Mesendoderm (in vitro differentiated cells): ENCODE measurements around the gene PXMP4.

Experiments
- DNase-seq: peaks from one replicate; pipeline ENCODE4 v3.0.0; 2013
- H2AK5ac ChIP-seq: 2 replicates; pipeline ENCODE4 v1.6.1; 2013; ENCODE audit warnings: low read length, inconsistent platforms
- H2BK120ac ChIP-seq: 2 replicates; pipeline ENCODE4 v1.6.1; 2013; ENCODE audit warnings: low read depth, mild to moderate bottlenecking, low read length, moderate library complexity, mixed read lengths
- H2BK15ac ChIP-seq: replicated peaks from 2 replicates; pipeline ENCODE4 v1.6.1; 2013; ENCODE audit warnings: low read depth, mild to moderate bottlenecking, moderate library complexity
- H2BK5ac ChIP-seq: 2 replicates; pipeline ENCODE4 v1.6.1; 2013; ENCODE audit warnings: low read length, inconsistent platforms
- H3K18ac ChIP-seq: 2 replicates; pipeline ENCODE4 v1.6.1; 2013; ENCODE audit warnings: mild to moderate bottlenecking, low read length, mixed read lengths
- H3K23ac ChIP-seq: one replicate; pipeline ENCODE4 v1.6.1; 2013; ENCODE audit warnings: low read length
- H3K27ac ChIP-seq: 2 replicates; pipeline ENCODE4 v1.5.1; 2013; ENCODE audit warnings: low read depth, mild to moderate bottlenecking, inconsistent platforms, low read length, moderate library complexity
- H3K27me3 ChIP-seq: 2 replicates; pipeline ENCODE4 v1.6.1; 2013; ENCODE audit warnings: low read length, control low read depth, mild to moderate bottlenecking, inconsistent platforms; ENCODE audit not compliant: insufficient read depth, poor library complexity
- H3K36me3 ChIP-seq: 2 replicates; pipeline ENCODE4 v1.6.1; 2013; ENCODE audit warnings: low read length, inconsistent platforms; ENCODE audit not compliant: control insufficient read depth, insufficient read depth
- H3K4ac ChIP-seq: one replicate; pipeline ENCODE4 v1.6.1; 2013; ENCODE audit warnings: low read depth, mild to moderate bottlenecking, low read length, moderate library complexity
- H3K4me1 ChIP-seq: 2 replicates; pipeline ENCODE4 v1.6.1; 2013; ENCODE audit warnings: low read depth, low read length, inconsistent platforms; ENCODE audit not compliant: control insufficient read depth
- H3K4me2 ChIP-seq: 2 replicates; pipeline ENCODE4 v1.6.1; 2013; ENCODE audit warnings: low read length
- H3K4me3 ChIP-seq: 2 replicates; pipeline ENCODE4 v1.5.1; 2013; ENCODE audit warnings: mild to moderate bottlenecking, low read length
- H3K56ac ChIP-seq: one replicate; pipeline ENCODE4 v1.6.1; 2013; ENCODE audit warnings: low read length
- H3K79me1 ChIP-seq: 2 replicates; pipeline ENCODE4 v1.6.1; 2013; ENCODE audit warnings: low read length, inconsistent platforms
- H3K79me2 ChIP-seq: 2 replicates; pipeline ENCODE4 v1.6.1; 2013; ENCODE audit warnings: mild to moderate bottlenecking, low read length; ENCODE audit not compliant: control insufficient read depth, insufficient read depth
- H3K9ac ChIP-seq: 2 replicates; pipeline ENCODE4 v1.6.1; 2013; ENCODE audit warnings: low read length, inconsistent platforms
- H4K5ac ChIP-seq: one replicate; pipeline ENCODE4 v1.6.1; 2013; ENCODE audit warnings: low read length
- H4K8ac ChIP-seq: one replicate; pipeline ENCODE4 v1.6.1; 2013; ENCODE audit warnings: low read depth, mild to moderate bottlenecking, control low read depth, low read length, moderate library complexity
- WGBS: extraction: QIAGEN DNeasy Blood & Tissue Kit; methylation state at CpG from one replicate; pipeline ENCODE4 v1.1.7; 2013; ENCODE audit warnings: low lambda C conversion rate, missing lambda C conversion rate; ENCODE audit not compliant: insufficient coverage; ENCODE audit errors: extremely low coverage; 5-methylcytosine and 5-hydroxymethylcytosine counted together

Gene PXMP4

DNA sequence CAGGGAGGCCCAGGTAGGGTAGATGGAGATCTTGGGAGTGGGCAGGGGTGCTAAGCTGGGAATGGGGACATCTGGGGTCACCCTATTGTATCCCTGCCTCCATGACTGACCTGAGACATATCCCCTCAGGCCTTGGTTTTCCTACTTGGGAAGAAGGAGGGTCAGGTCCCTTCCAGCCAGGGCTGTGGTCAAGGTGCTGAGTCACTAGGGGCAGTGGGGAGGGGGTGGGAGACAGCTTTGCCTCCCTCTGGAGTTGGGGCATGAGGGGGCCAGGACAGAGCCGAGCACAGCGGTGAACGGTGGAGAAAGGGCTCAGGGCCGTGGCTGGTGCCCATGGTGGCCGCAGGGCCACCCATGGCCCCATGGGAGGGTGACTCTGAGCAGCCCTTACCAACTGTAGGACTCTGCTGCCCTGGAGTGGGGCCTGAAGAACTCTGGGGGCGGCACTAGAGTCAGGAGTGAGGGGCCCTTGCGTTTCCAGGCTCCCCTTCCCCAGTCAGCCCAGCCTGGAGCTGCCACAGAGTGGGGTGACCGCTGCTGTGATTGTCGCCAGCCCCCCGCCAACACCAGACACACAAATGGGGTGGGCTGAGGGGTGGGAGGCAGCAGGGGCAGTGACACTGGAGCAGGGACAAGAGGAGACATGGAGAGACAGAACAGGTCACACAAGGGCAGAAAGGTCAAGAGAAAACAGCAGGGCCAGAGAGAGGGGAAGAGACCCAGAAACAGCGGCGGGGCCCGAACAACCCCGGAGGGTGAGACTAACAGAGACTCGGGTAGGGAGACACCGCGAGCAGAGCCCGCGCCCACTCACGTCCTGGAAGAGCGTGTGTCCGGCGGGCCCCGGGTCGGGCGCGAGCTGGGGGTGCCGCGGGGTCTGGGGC, 46.5 kb downstream of the PXMP4 start:
- Histone ChIP-seq H3K4me2 (peak overlapping the region; percentile 87), H2BK5ac (peak overlapping the region; percentile 45), H3K79me1 (peaks cover 8% of the 10 kb centered on the region), H3K9ac (peak overlapping the region; percentile 93), H3K4ac (peak overlapping the region; percentile 74), H3K36me3 (peaks cover 6% of the 10 kb centered on the region), H3K56ac (peak overlapping the region; percentile 94), H4K5ac (no peak overlapping the region), H3K4me1 (peaks cover 10% of the 10 kb centered on the region), H2BK15ac (no peak overlapping the region), H3K27ac (peak overlapping the region; percentile 33), H3K79me2 (peaks cover 2% of the 10 kb centered on the region), H3K4me3 (peak overlapping the region; percentile 80), H3K23ac (peak overlapping the region; percentile 57), H3K18ac (peak overlapping the region; percentile 60), H2AK5ac (peak overlapping the region; percentile 90), H2BK120ac (no peak overlapping the region), H3K27me3 (no peaks in the 10 kb centered on the region), H4K8ac (no peak overlapping the region)
- no CpG with 5 or more reads among the region's 29 CpGs for WGBS
- DNase-seq: no peak

- no peak overlapping the region for H2BK120ac ChIP-seq
- H4K5ac ChIP-seq: no peak overlapping the region
- peak overlapping the region; percentile 45 for H2BK5ac ChIP-seq
- peak overlapping the region; percentile 80 for H3K4me3 ChIP-seq
- peak overlapping the region; percentile 4 for H3K4ac ChIP-seq
- DNase-seq: no peak
- no peak overlapping the region for H4K8ac ChIP-seq
- H2AK5ac ChIP-seq: peak overlapping the region; percentile 90
- peak overlapping the region; percentile 57 for H3K23ac ChIP-seq
- peak overlapping the region; percentile 87 for H3K4me2 ChIP-seq
- H3K27me3 ChIP-seq: no peaks in the 10 kb centered on the region
- WGBS: no CpG with 5 or more reads among the region's 4 CpGs
- peaks cover 2% of the 10 kb centered on the region for H3K79me2 ChIP-seq
- peak overlapping the region; percentile 93 for H3K9ac ChIP-seq
- H2BK15ac ChIP-seq: no peak overlapping the region
- H3K18ac ChIP-seq: peak overlapping the region; percentile 60
- H3K79me1 ChIP-seq: peaks cover 8% of the 10 kb centered on the region
- H3K4me1 ChIP-seq: peaks cover 10% of the 10 kb centered on the region
- no peak overlapping the region for H3K27ac ChIP-seq
- H3K56ac ChIP-seq: peak overlapping the region; percentile 94
- peaks cover 8% of the 10 kb centered on the region for H3K36me3 ChIP-seq
Observed at GRCh38 chr20:33673114-33673409, 47.0 kb downstream of the PXMP4 start.

DNA sequence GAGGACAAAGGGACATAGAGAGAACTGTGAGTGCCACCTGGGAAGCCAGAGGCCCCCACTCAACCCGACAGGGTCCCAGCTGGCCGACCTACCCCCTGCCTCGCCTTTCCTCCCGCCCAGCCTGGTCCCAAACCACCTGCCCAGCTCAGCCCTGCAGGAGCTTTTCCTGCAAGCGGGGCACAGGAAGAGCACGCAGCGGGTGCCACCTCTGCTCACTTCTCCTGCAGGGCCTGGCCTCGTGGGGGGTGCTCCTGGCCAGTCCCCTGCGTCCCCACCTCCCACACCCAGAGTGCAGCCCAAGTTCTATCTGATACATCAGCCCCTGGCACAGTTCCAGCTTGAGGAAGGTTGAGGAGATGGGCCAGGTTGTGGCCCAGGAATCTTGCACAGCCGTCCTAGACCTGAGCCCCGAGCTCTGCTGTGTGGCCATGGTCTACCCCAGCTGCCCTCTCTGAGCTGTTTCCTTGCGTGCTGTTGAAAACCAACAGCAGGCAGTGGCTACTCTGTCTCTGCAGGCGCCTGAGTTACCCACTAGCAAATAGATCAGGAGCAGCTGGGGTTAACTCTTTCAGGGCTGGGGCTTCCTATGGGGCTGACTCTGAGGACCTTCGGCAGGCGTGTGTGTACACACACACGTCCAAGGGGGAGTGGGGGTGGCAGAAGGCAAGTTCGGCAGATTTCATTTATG, 47.5 kb downstream of the PXMP4 start:
- Histone ChIP-seq H2BK5ac (no peak overlapping the region), H2BK15ac (no peak overlapping the region), H3K27ac (no peak overlapping the region), H3K4me1 (peaks cover 10% of the 10 kb centered on the region), H3K27me3 (no peaks in the 10 kb centered on the region), H4K5ac (no peak overlapping the region), H3K9ac (peak overlapping the region; percentile 93), H3K18ac (no peak overlapping the region), H3K4me3 (no peak overlapping the region), H4K8ac (no peak overlapping the region), H3K79me1 (peaks cover 8% of the 10 kb centered on the region), H3K79me2 (peaks cover 2% of the 10 kb centered on the region), H2AK5ac (no peak overlapping the region), H3K4me2 (peak overlapping the region; percentile 87), H3K36me3 (peaks cover 7% of the 10 kb centered on the region), H2BK120ac (no peak overlapping the region), H3K23ac (peak overlapping the region; percentile 57), H3K4ac (no peak overlapping the region), H3K56ac (peak overlapping the region; percentile 94)
- DNase-seq: no peak
- no CpG with 5 or more reads among the region's 17 CpGs for WGBS

DNA sequence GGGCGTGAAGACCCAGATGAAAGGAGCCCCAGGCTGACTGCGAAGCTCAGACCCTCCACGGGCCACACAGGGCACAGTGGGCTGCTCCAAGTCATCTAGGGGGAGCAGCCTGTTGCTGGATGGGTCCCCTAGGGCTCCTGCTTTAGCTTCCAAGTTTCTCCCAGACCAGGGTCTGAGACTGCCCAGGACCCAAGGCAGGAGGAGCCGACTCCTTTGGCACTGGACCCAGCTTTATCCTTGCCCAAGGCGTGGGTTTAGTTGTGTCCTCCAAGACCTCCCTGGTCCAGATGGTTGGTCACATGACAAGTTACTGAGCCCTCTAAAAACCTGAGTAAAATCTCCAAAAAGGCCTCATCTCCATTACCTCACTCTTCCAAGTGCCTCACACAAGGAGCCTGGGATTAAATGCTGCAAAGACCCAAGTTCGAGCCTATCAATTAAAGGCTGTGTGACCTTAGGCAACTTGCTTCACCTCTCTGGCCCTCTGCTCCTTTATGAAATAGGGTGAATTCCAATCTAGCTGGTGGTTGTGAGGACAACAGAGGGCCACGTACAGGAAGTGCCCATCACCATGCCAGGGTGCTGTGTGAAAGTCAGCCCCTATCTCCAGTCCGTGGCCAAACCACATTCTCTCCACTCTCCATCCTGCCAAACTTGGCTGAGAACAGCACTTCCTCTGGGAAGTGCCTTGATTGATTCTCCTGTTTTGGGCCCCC, 48.4 kb downstream of the PXMP4 start:
- peaks cover 2% of the 10 kb centered on the region for H3K79me2 ChIP-seq
- H3K79me1 ChIP-seq: peaks cover 8% of the 10 kb centered on the region
- no peak overlapping the region for H2AK5ac ChIP-seq
- no peak overlapping the region for H3K4ac ChIP-seq
- H2BK120ac ChIP-seq: no peak overlapping the region
- no peak overlapping the region for H3K9ac ChIP-seq
- H3K36me3 ChIP-seq: peaks cover 5% of the 10 kb centered on the region
- H3K4me1 ChIP-seq: peaks cover 10% of the 10 kb centered on the region
- no peak overlapping the region for H2BK5ac ChIP-seq
- H3K4me3 ChIP-seq: no peak overlapping the region
- no peak for DNase-seq
- no peak overlapping the region for H3K56ac ChIP-seq
- H3K23ac ChIP-seq: no peak overlapping the region
- no peak overlapping the region for H4K5ac ChIP-seq
- H3K27ac ChIP-seq: no peak overlapping the region
- H3K18ac ChIP-seq: no peak overlapping the region
- no peak overlapping the region for H2BK15ac ChIP-seq
- no CpG with 5 or more reads among the region's 8 CpGs for WGBS
- no peaks in the 10 kb centered on the region for H3K27me3 ChIP-seq
- H4K8ac ChIP-seq: no peak overlapping the region
- no peak overlapping the region for H3K4me2 ChIP-seq

DNA sequence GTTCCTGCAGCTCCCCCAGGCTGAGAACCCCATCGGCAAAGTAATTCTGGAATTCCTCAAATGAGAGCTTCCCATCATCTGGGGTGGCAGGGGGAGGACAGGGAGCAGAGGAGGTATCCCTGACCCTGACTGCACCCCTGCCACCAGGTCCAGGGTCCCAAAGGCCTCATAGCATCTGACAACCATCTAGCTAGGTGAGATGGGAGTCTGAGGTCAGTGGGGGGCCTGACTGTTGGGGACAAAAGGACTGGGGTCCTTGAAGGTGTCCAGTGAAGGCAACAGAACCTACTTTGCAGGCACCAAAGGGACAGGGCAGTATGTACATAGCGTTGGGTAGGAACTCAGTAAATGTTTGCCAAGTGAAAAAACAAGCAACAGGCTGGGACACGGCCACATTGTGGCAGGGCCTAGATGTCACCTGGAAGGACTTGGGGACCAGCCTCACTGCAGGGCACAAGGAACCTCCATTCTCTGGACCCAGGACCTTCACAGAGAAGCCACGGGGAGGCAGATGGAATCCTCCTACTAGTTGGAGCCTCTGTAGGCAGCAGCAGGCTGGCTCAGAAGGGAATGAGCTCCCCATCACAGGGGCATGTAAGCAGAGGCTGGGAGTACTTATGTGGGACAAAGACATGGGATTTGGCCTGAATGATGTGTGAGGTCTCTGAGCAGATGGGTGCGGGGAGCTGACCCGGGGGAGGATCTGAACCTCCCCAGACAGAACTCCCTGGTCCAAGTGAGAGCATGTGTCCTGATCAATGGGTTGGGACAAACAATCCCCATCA, 49.2 kb downstream of the PXMP4 start:
- no peak for DNase-seq
- H3K23ac ChIP-seq: no peak overlapping the region
- H3K27ac ChIP-seq: no peak overlapping the region
- no peak overlapping the region for H3K4me2 ChIP-seq
- no peak overlapping the region for H3K4me3 ChIP-seq
- no peak overlapping the region for H4K5ac ChIP-seq
- no peak overlapping the region for H2AK5ac ChIP-seq
- H3K4ac ChIP-seq: no peak overlapping the region
- no peaks in the 10 kb centered on the region for H3K27me3 ChIP-seq
- peaks cover 5% of the 10 kb centered on the region for H3K36me3 ChIP-seq
- peaks cover 8% of the 10 kb centered on the region for H3K79me1 ChIP-seq
- WGBS: no CpG with 5 or more reads among the region's 6 CpGs
- no peak overlapping the region for H3K56ac ChIP-seq
- H3K4me1 ChIP-seq: peaks cover 12% of the 10 kb centered on the region
- no peak overlapping the region for H3K18ac ChIP-seq
- H2BK15ac ChIP-seq: no peak overlapping the region
- H3K79me2 ChIP-seq: peaks cover 2% of the 10 kb centered on the region
- H2BK5ac ChIP-seq: no peak overlapping the region
- no peak overlapping the region for H2BK120ac ChIP-seq
- H3K9ac ChIP-seq: no peak overlapping the region
- no peak overlapping the region for H4K8ac ChIP-seq
